Stimulated activated CD4-positive, alpha-beta T cell treated with anti-CD3 and anti-CD28 coated beads, TNF-alpha, amount 100 ng/mL, for 24 hours (primary cell): ENCODE data around the gene PRICKLE2.

Source experiments
- DNase-seq, 3 experiments: peaks; one replicate each; pipeline ENCODE4 v3.0.0-alpha.2; 2020; ENCODE audit warnings: low read depth in 3 of 3

Gene PRICKLE2

GRCh38 chr3:64133987-64134386 lies 91.3 kb downstream of the PRICKLE2 start:
- no peak for DNase-seq

- DNase-seq: no peak
Measured at GRCh38 chr3:64133272-64133671, 92.0 kb downstream of the PRICKLE2 start.

- no peak for DNase-seq
Measured at GRCh38 chr3:64131725-64132469, 93.4 kb downstream of the PRICKLE2 start.

- no peak for DNase-seq
Measured at GRCh38 chr3:64130436-64130835, 94.8 kb downstream of the PRICKLE2 start.

GRCh38 chr3:64129581-64129980 lies 95.7 kb downstream of the PRICKLE2 start:
- DNase-seq: no peak

- no peak for DNase-seq
Measured at GRCh38 chr3:64129106-64129505, 96.2 kb downstream of the PRICKLE2 start.

GRCh38 chr3:64125561-64125960 lies 99.7 kb downstream of the PRICKLE2 start:
- DNase-seq: no peak

GRCh38 chr3:64123931-64124330 lies 101.3 kb downstream of the PRICKLE2 start:
- no peak for DNase-seq

GRCh38 chr3:64122476-64122875 lies 102.8 kb downstream of the PRICKLE2 start:
- no peak for DNase-seq

- no peak for DNase-seq
Measured at GRCh38 chr3:64121750-64122311, 103.4 kb downstream of the PRICKLE2 start.

GRCh38 chr3:64120876-64121275 lies 104.4 kb downstream of the PRICKLE2 start:
- DNase-seq: no peak

GRCh38 chr3:64117483-64117882 lies 107.8 kb downstream of the PRICKLE2 start:
- no peak for DNase-seq

GRCh38 chr3:64114651-64115050 lies 110.6 kb downstream of the PRICKLE2 start:
- DNase-seq: no peak

- DNase-seq: no peak
Measured at GRCh38 chr3:64111872-64112271, 113.4 kb downstream of the PRICKLE2 start.

- no peak for DNase-seq
Measured at GRCh38 chr3:64111083-64111482, 114.2 kb downstream of the PRICKLE2 start.

GRCh38 chr3:64110071-64110470 lies 115.2 kb downstream of the PRICKLE2 start:
- no peak for DNase-seq

- DNase-seq: no peak
Measured at GRCh38 chr3:64109438-64109837, 115.8 kb downstream of the PRICKLE2 start.

- no peak for DNase-seq
Measured at GRCh38 chr3:64108784-64109317, 116.4 kb downstream of the PRICKLE2 start.

GRCh38 chr3:64108231-64108630 lies 117.0 kb downstream of the PRICKLE2 start:
- DNase-seq: no peak

GRCh38 chr3:64107190-64107589 lies 118.1 kb downstream of the PRICKLE2 start:
- DNase-seq: no peak

GRCh38 chr3:64105816-64106215 lies 119.5 kb downstream of the PRICKLE2 start:
- DNase-seq: no peak

- no peak for DNase-seq
Measured at GRCh38 chr3:64104691-64105111, 120.6 kb downstream of the PRICKLE2 start.

GRCh38 chr3:64104006-64104405 lies 121.3 kb downstream of the PRICKLE2 start:
- no peak for DNase-seq
